Measurements from ENCODE around the gene TMEM145. TPM values are rescaled to one million over a fixed set of nuclear protein-coding genes. Genes with fewer than 3 reads are reported as not detected.
A peak's percentile ranks its signal among the peaks of the same experiment; 100 is the strongest.

The TMEM145 gene
- total and polyA plus RNA-seq, 10 of the 15 experiments (the other 5 are each of a cell fraction or from before 2014, with no cell fraction given): 0.04 to 0.97 (median 0.16) TPM; not detected in 4

DNA sequence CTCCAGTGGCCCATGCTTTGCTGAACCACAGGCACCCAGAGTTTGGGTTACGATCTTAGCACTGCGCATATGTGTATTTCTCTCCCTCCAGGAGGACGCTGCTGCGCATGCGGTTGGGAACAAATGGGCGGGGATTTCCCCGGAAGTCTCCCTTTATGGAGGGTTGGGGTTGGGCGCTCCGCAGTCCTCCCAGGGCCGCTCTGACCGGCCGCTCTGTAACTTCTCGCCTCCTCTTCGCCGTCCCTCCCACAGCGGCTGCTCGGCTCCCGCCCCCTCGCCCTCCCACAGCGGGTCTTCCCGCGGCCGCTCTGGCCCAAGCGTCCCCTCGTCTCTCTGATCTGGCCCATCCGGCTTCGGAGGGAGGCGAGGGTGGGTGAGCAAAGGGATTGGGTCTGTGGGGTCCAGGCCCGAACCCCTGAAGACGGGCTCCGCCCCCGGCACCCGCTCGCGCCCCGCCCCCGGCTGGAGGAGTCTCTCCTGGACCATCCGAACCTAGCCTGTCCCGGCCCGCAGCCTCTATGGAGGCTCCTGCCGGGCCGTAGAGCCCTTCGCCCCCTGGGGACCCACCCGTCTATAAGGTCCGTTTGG lies 12.3 kb downstream of the TMEM145 start, which contains the start of gene MEGF8 (continued):
- TF ChIP-seq CBX3 (IDR thresholded peaks at IDR 0.05; ENCODE audit: borderline replicate concordance, low read depth) (no peak), PAX8 (IDR thresholded peaks at IDR 0.05) (no peak), ZNF274 (IDR thresholded peaks at IDR 0.05; ENCODE audit: insufficient read depth, insufficient read length) (no peak), BHLHE40 (IDR thresholded peaks at IDR 0.05; ENCODE audit: borderline replicate concordance in 1 of 2, low read depth in 2 of 2, low read length in 1 of 2) (peak; percentile 30 to 52; a peak in 2 of 4 replicates), SP1 (IDR thresholded peaks at IDR 0.05; ENCODE audit: low read depth, low read length) (peak; percentile 65), ZBTB4 (CRISPR knock-in tag; IDR thresholded peaks at IDR 0.05) (no peak), MTA2 (IDR thresholded peaks at IDR 0.05; ENCODE audit: low read depth) (no peak; the same call in 1 of the 2 replicates), BRCA1 (IDR thresholded peaks at IDR 0.05; ENCODE audit: low read depth, low read length) (no peak), NFXL1 (IDR thresholded peaks at IDR 0.05; ENCODE audit: borderline replicate concordance) (no peak), USF1 (IDR thresholded peaks at IDR 0.05; ENCODE audit: borderline replicate concordance, extremely low read length, insufficient read depth, low read depth, low read length) (no peak), JUND (IDR thresholded peaks at IDR 0.05; ENCODE audit: low read depth, low read length) (0 out of 2 replicates have a peak, but pooled peaks have one; percentile 30)
- TF ChIP-seq, protein P1, sequence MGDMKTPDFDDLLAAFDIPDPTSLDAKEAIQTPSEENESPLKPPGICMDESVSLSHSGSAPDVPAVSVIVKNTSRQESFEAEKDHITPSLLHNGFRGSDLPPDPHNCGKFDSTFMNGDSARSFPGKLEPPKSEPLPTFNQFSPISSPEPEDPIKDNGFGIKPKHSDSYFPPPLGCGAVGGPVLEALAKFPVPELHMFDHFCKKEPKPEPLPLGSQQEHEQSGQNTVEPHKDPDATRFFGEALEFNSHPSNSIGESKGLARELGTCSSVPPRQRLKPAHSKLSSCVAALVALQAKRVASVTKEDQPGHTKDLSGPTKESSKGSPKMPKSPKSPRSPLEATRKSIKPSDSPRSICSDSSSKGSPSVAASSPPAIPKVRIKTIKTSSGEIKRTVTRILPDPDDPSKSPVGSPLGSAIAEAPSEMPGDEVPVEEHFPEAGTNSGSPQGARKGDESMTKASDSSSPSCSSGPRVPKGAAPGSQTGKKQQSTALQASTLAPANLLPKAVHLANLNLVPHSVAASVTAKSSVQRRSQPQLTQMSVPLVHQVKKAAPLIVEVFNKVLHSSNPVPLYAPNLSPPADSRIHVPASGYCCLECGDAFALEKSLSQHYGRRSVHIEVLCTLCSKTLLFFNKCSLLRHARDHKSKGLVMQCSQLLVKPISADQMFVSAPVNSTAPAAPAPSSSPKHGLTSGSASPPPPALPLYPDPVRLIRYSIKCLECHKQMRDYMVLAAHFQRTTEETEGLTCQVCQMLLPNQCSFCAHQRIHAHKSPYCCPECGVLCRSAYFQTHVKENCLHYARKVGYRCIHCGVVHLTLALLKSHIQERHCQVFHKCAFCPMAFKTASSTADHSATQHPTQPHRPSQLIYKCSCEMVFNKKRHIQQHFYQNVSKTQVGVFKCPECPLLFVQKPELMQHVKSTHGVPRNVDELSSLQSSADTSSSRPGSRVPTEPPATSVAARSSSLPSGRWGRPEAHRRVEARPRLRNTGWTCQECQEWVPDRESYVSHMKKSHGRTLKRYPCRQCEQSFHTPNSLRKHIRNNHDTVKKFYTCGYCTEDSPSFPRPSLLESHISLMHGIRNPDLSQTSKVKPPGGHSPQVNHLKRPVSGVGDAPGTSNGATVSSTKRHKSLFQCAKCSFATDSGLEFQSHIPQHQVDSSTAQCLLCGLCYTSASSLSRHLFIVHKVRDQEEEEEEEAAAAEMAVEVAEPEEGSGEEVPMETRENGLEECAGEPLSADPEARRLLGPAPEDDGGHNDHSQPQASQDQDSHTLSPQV (IDR thresholded peaks at IDR 0.05): no peak
- TF ChIP-seq, protein P2, sequence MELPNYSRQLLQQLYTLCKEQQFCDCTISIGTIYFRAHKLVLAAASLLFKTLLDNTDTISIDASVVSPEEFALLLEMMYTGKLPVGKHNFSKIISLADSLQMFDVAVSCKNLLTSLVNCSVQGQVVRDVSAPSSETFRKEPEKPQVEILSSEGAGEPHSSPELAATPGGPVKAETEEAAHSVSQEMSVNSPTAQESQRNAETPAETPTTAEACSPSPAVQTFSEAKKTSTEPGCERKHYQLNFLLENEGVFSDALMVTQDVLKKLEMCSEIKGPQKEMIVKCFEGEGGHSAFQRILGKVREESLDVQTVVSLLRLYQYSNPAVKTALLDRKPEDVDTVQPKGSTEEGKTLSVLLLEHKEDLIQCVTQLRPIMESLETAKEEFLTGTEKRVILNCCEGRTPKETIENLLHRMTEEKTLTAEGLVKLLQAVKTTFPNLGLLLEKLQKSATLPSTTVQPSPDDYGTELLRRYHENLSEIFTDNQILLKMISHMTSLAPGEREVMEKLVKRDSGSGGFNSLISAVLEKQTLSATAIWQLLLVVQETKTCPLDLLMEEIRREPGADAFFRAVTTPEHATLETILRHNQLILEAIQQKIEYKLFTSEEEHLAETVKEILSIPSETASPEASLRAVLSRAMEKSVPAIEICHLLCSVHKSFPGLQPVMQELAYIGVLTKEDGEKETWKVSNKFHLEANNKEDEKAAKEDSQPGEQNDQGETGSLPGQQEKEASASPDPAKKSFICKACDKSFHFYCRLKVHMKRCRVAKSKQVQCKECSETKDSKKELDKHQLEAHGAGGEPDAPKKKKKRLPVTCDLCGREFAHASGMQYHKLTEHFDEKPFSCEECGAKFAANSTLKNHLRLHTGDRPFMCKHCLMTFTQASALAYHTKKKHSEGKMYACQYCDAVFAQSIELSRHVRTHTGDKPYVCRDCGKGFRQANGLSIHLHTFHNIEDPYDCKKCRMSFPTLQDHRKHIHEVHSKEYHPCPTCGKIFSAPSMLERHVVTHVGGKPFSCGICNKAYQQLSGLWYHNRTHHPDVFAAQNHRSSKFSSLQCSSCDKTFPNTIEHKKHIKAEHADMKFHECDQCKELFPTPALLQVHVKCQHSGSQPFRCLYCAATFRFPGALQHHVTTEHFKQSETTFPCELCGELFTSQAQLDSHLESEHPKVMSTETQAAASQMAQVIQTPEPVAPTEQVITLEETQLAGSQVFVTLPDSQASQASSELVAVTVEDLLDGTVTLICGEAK (IDR thresholded peaks at IDR 0.05; ENCODE audit: borderline replicate concordance): 0 out of 2 replicates have a peak, but pooled peaks have one; percentile 48
- TF ChIP-seq, protein P3, sequence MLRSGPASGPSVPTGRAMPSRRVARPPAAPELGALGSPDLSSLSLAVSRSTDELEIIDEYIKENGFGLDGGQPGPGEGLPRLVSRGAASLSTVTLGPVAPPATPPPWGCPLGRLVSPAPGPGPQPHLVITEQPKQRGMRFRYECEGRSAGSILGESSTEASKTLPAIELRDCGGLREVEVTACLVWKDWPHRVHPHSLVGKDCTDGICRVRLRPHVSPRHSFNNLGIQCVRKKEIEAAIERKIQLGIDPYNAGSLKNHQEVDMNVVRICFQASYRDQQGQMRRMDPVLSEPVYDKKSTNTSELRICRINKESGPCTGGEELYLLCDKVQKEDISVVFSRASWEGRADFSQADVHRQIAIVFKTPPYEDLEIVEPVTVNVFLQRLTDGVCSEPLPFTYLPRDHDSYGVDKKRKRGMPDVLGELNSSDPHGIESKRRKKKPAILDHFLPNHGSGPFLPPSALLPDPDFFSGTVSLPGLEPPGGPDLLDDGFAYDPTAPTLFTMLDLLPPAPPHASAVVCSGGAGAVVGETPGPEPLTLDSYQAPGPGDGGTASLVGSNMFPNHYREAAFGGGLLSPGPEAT (IDR thresholded peaks at IDR 0.05; ENCODE audit: low read depth): no peak; the same call in 1 of the 2 replicates

Measured in GM12878 (cell line).